Endothelial cell of umbilical vein (primary cell): ENCODE results near the gene LCE1F. TPM values are rescaled to one million over a fixed set of nuclear protein-coding genes. Genes with fewer than 3 reads are reported as not detected.

ENCODE experiments used
- BruUV-seq: library from RNA; stranded (reverse); fragments of 400-500 nt; replicated peaks from 2 replicates; lab custom pipeline; 2021; lab: Mats Ljungman, UMichigan
- CTCF ChIA-PET: fragments of 300-600, 350-600 bp; sonication (Branson Sonifier 250); formaldehyde crosslinking; loops from one replicate; lab custom pipeline; 2021; ENCODE audit warnings: antibody characterized with exemption, inconsistent platforms; lab: Charles Lee
- POLR2A ChIA-PET: fragments of 300-600, 350-600 bp; sonication (Branson Sonifier 250); formaldehyde crosslinking; loops from one replicate; lab custom pipeline; 2021; ENCODE audit warnings: antibody characterized with exemption, inconsistent platforms; lab: Charles Lee
- DNase-seq: peaks from one replicate; pipeline ENCODE4 v3.0.0-alpha.2; 2011; ENCODE audit warnings: low read depth, low spot score
- FAIRE-seq: peaks from 2 replicates; lab custom pipeline; 2011; peaks lifted over from hg19 to GRCh38; lab: Jason Lieb, UNC
- H2AFZ ChIP-seq: 2 replicates; pipeline ENCODE4 v1.6.0; 2012; ENCODE audit warnings: low read depth, low read length, control low read depth, inconsistent platforms
- H3K27ac ChIP-seq: 2 replicates; pipeline ENCODE4 v1.5.1; 2011; ENCODE audit warnings: low read depth, mild to moderate bottlenecking, control low read depth, low read length, moderate library complexity; ENCODE audit not compliant: insufficient read depth
- H3K27me3 ChIP-seq, 2 experiments: 2 replicates each; pipeline versions ENCODE4 v1.6.0 to v1.6.1; 2011; ENCODE audit warnings: low read length in 2 of 2, mixed read lengths in 1 of 2; ENCODE audit not compliant: control insufficient read depth in 2 of 2, insufficient read depth in 2 of 2
- H3K36me3 ChIP-seq, 2 experiments: 2 replicates in 1 of 2; 3 replicates in 1 of 2; pipeline ENCODE4 v1.5.1; 2011; ENCODE audit warnings: low read length in 2 of 2, mild to moderate bottlenecking in 1 of 2, moderate library complexity in 1 of 2; ENCODE audit not compliant: control insufficient read depth in 2 of 2, insufficient read depth in 2 of 2; ENCODE audit errors: extremely low read depth in 1 of 2
- H3K4me1 ChIP-seq: 3 replicates; pipeline ENCODE4 v1.5.1; 2011; ENCODE audit warnings: mild to moderate bottlenecking, low read length; ENCODE audit not compliant: control insufficient read depth, insufficient read depth; ENCODE audit errors: extremely low read depth
- H3K4me2 ChIP-seq: 2 replicates; pipeline ENCODE4 v1.6.1; 2011; ENCODE audit warnings: low read length, control low read depth, mixed read lengths; ENCODE audit not compliant: insufficient read depth
- H3K4me3 ChIP-seq, 3 experiments: fragments of 200-600 bp in 1 of 3; sonication (generic), shearing (Covaris generic) in 1 of 3; replicated peaks in 1 of 3; 2 replicates each; pipeline ENCODE4 v1.5.1; 2011 to 2016; ENCODE audit warnings: control low read depth in 3 of 3, low read length in 3 of 3, mild to moderate bottlenecking in 2 of 3, inconsistent platforms in 1 of 3, low read depth in 1 of 3, moderate library complexity in 1 of 3; ENCODE audit not compliant: insufficient read depth in 1 of 3
- H3K79me2 ChIP-seq: 2 replicates; pipeline ENCODE4 v1.6.0; 2012; ENCODE audit warnings: low read length, inconsistent platforms; ENCODE audit not compliant: control insufficient read depth, insufficient read depth
- H3K9ac ChIP-seq: replicated peaks from 2 replicates; pipeline ENCODE3; 2011; ENCODE audit warnings: low read length, control low read depth; ENCODE audit not compliant: insufficient read depth; ENCODE audit errors: extremely low read depth
- H3K9me1 ChIP-seq: replicated peaks from 3 replicates; pipeline ENCODE4 v1.6.0; 2011; ENCODE audit warnings: mild to moderate bottlenecking, low read length; ENCODE audit not compliant: control insufficient read depth, insufficient read depth; ENCODE audit errors: extremely low read depth
- H3K9me3 ChIP-seq: replicated peaks from 2 replicates; pipeline ENCODE4 v1.5.1; 2012; ENCODE audit warnings: low read length, inconsistent platforms; ENCODE audit not compliant: control insufficient read depth, insufficient read depth
- H4K20me1 ChIP-seq: replicated peaks from 2 replicates; pipeline ENCODE3; 2011; ENCODE audit warnings: mild to moderate bottlenecking, low read length; ENCODE audit not compliant: control insufficient read depth, insufficient read depth; ENCODE audit errors: extremely low read depth
- EZH2 ChIP-seq: IDR thresholded peaks from 2 replicates; pipeline ENCODE4 v1.6.1; 2012; ENCODE audit warnings: borderline replicate concordance, low read depth, mild to moderate bottlenecking, moderate library complexity, low read length, inconsistent platforms; ENCODE audit not compliant: severe bottlenecking
- FOS ChIP-seq: IDR thresholded peaks from 2 replicates; pipeline ENCODE4 v1.6.1; 2011; ENCODE audit warnings: mild to moderate bottlenecking, low read length, moderate library complexity, borderline replicate concordance; ENCODE audit not compliant: insufficient read depth
- GATA2 ChIP-seq: IDR thresholded peaks from 2 replicates; pipeline ENCODE4 v1.7.0; 2011; ENCODE audit warnings: low read depth, mild to moderate bottlenecking, moderate library complexity, mixed read lengths, low read length; ENCODE audit not compliant: insufficient read length, insufficient read depth
- JUN ChIP-seq: IDR thresholded peaks from 2 replicates; pipeline ENCODE4 v1.6.1; 2011; ENCODE audit warnings: borderline replicate concordance, low read depth; ENCODE audit not compliant: insufficient read length, insufficient read depth
- MAX ChIP-seq: IDR thresholded peaks from 2 replicates; pipeline ENCODE4 v1.6.1; 2011; ENCODE audit not compliant: insufficient read depth, insufficient read length
- MYC ChIP-seq: IDR thresholded peaks from one replicate; pipeline ENCODE4 v1.6.1; 2011; ENCODE audit warnings: mild to moderate bottlenecking, low read depth, low read length
- POLR2A ChIP-seq: IDR thresholded peaks from 2 replicates; pipeline ENCODE4 v1.6.1; 2012; ENCODE audit warnings: low read depth, mild to moderate bottlenecking, control low read depth, low read length
- POLR2AphosphoS5 ChIP-seq: IDR thresholded peaks from 2 replicates; pipeline ENCODE4 v1.6.1; 2012; ENCODE audit warnings: low read depth, mild to moderate bottlenecking, control low read depth, low read length, moderate library complexity; ENCODE audit not compliant: insufficient read depth
- dilution Hi-C: fragments of 300-500 bp; cut with MboI; formaldehyde crosslinking; loops from one replicate; pipeline ENCODE4 v1.15.0; 2019; ENCODE audit warnings: low sequenced_read_pairs; ENCODE audit not compliant: extremely low pct_ligation_motif_present
- intact Hi-C: fragments of 100-400 bp; cut with micrococcal nuclease; formaldehyde crosslinking; loops from one replicate; pipeline ENCODE4 v1.10.0; 2022
- polyA plus RNA-seq, 4 experiments: library from polyadenylated mRNA; depleted of rRNA in 3 of 4; stranded (reverse) in 3 of 4; unstranded in 1 of 4; fragments of >200 nt; gene quantifications; 2 replicates each; pipeline versions ENCODE4 v1.2.1 to v1.2.3, GENCODE V29; 2011 to 2012; ENCODE audit warnings: missing spikeins in 1 of 4
- total RNA-seq: library from RNA; stranded (reverse); gene quantifications from 2 replicates; pipeline ENCODE4 v1.2.3, GENCODE V29; 2021
- TF ChIP-seq, protein P1 (sequence below), 2 donors: IDR thresholded peaks; 1 replicate in 1 of 2; 2 replicates in 1 of 2; pipeline ENCODE4 v1.5.1; 2011; ENCODE audit warnings: low read length in 2 of 2, mild to moderate bottlenecking in 2 of 2, moderate library complexity in 2 of 2, control low read depth in 1 of 2, inconsistent platforms in 1 of 2, low read depth in 1 of 2; ENCODE audit not compliant: insufficient read depth in 1 of 2; ENCODE audit errors: extremely low read depth in 1 of 2

Gene LCE1F
- total and polyA plus RNA-seq, 2 donors (not counting 3 experiments of a cell fraction or from before 2014, with no cell fraction given) = not detected

DNA sequence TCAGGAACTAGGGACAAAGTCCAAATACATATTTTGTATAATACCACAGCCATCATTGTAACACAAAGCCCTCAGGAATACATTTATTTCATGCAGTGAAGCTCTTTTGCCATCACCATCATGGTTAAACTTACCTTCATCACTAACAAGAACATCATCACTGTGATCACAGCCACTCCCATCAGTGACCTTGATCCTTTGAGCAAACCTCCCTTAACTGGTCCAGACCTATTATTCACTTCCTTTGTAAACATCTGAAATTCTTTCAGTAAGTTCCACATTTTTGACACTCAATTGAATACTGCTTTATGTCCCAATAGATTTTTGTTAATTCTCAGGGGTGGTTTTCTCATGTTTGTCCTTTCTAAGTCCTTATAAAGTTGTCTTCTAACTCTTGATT is 33.3 kb upstream of the LCE1F start:
- dilution Hi-C loops = no loop called here
- no peak overlapping the region for H2AFZ ChIP-seq
- no peaks in the 10 kb centered on the region for H4K20me1 ChIP-seq
- no peaks in the 10 kb centered on the region for H3K4me1 ChIP-seq
- CTCF ChIA-PET = no interaction called here
- H3K4me2 ChIP-seq = no peak overlapping the region
- DNase-seq (no peak), FAIRE-seq (no peak)
- H3K9ac ChIP-seq = no peak overlapping the region
- no peak overlapping the region for H3K27ac ChIP-seq
- H3K9me1 ChIP-seq = no peaks in the 10 kb centered on the region
- POLR2A ChIA-PET = no interaction called here
- H3K79me2 ChIP-seq = no peaks in the 10 kb centered on the region
- TF ChIP-seq GATA2 (no peak), JUN (no peak), POLR2A (no peak), POLR2AphosphoS5 (no peak), EZH2 (no peak), MYC (no peak), FOS (no peak), MAX (no peak)
- TF ChIP-seq, protein P1, sequence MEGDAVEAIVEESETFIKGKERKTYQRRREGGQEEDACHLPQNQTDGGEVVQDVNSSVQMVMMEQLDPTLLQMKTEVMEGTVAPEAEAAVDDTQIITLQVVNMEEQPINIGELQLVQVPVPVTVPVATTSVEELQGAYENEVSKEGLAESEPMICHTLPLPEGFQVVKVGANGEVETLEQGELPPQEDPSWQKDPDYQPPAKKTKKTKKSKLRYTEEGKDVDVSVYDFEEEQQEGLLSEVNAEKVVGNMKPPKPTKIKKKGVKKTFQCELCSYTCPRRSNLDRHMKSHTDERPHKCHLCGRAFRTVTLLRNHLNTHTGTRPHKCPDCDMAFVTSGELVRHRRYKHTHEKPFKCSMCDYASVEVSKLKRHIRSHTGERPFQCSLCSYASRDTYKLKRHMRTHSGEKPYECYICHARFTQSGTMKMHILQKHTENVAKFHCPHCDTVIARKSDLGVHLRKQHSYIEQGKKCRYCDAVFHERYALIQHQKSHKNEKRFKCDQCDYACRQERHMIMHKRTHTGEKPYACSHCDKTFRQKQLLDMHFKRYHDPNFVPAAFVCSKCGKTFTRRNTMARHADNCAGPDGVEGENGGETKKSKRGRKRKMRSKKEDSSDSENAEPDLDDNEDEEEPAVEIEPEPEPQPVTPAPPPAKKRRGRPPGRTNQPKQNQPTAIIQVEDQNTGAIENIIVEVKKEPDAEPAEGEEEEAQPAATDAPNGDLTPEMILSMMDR (IDR thresholded peaks at IDR 0.05; ENCODE audit: extremely low read depth in 1 of 2, insufficient read depth in 1 of 2, low read depth in 1 of 2, low read length in 2 of 2) = no peak
- intact Hi-C loops = no loop called here
- H3K9me3 ChIP-seq = no peaks in the 10 kb centered on the region
- no peaks in the 10 kb centered on the region for H3K27me3 ChIP-seq
- H3K4me3 ChIP-seq = no peak overlapping the region
- BruUV-seq = no TSS peak
- no peaks in the 10 kb centered on the region for H3K36me3 ChIP-seq
